Gastrocnemius medialis (tissue), 4 donors: ENCODE results near the gene TMEM52.

Source experiments
- POLR2A ChIP-seq, 2 donors: fragments of 450-650 bp; IDR thresholded peaks; one replicate each; pipeline ENCODE4 v1.6.1; 2017; ENCODE audit warnings: antibody characterized with exemption in 2 of 2, mild to moderate bottlenecking in 2 of 2, moderate library complexity in 2 of 2
- TF ChIP-seq, protein P1 (sequence below), 5 experiments: fragments of 450-650 bp in 3 of 5; fragments of 200-600 bp in 2 of 5; sonication (generic) in 2 of 5; IDR thresholded peaks in 4 of 5; conservative IDR thresholded peaks in 1 of 5; 1 replicate in 4 of 5; 2 replicates in 1 of 5; pipeline ENCODE4 v1.5.1; 2016 to 2019; ENCODE audit warnings: antibody characterized with exemption in 5 of 5, mild to moderate bottlenecking in 3 of 5, moderate library complexity in 3 of 5

DNA sequence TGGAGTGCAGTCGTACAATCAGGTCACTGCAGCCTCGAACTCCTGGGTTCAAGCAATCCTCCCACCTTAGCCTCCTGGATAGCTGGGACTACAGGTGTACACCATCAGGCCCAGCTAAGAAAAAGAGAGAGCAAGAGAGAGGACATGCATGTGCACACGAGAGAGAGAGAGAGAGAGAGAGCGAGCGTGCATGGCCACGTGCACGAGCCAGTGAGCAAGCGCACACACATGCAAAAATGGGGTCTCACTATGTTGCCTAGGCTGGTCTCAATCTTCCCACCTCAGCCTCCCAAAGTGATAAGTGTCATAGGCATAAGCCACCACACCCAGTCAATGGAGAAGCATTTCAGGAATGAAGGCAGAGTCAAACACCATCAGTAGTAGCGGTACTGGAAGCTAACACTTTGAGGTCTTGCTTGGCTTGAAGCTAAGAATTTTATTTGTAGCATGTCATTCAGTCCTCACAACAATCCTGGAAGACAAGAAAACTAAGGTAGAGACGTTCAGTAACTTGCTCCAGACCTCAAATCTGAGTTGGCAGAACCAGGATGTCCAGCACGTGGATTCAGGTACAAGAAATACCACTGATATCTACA, 42.6 kb downstream of the TMEM52 start:
- TF ChIP-seq, protein P1, sequence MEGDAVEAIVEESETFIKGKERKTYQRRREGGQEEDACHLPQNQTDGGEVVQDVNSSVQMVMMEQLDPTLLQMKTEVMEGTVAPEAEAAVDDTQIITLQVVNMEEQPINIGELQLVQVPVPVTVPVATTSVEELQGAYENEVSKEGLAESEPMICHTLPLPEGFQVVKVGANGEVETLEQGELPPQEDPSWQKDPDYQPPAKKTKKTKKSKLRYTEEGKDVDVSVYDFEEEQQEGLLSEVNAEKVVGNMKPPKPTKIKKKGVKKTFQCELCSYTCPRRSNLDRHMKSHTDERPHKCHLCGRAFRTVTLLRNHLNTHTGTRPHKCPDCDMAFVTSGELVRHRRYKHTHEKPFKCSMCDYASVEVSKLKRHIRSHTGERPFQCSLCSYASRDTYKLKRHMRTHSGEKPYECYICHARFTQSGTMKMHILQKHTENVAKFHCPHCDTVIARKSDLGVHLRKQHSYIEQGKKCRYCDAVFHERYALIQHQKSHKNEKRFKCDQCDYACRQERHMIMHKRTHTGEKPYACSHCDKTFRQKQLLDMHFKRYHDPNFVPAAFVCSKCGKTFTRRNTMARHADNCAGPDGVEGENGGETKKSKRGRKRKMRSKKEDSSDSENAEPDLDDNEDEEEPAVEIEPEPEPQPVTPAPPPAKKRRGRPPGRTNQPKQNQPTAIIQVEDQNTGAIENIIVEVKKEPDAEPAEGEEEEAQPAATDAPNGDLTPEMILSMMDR (IDR thresholded peaks at IDR 0.05 in 4 of 5, conservative IDR thresholded peaks at IDR 0.05 in 1 of 5), result no peak
- TF ChIP-seq POLR2A (IDR thresholded peaks at IDR 0.05), result no peak
